Liver (tissue), 9 donors: ENCODE measurements around the gene INTS2. TPM values are rescaled to one million over a fixed set of nuclear protein-coding genes. Genes with fewer than 3 reads are reported as not detected.

Experiments used
- DNase-seq: peaks from one replicate; pipeline ENCODE4 v3.0.0-alpha.2; 2017; ENCODE audit warnings: low spot score
- H3K27ac ChIP-seq, 2 donors: one replicate each; pipeline ENCODE4 v1.7.0; 2013; ENCODE audit warnings: inconsistent platforms in 2 of 2, low read length in 2 of 2, control low read depth in 1 of 2, low read depth in 1 of 2, mild to moderate bottlenecking in 1 of 2
- H3K27me3 ChIP-seq, 4 donors: one replicate each; pipeline versions ENCODE4 v1.6.1 to v1.7.0; 2013; ENCODE audit warnings: low read length in 3 of 4, inconsistent platforms in 1 of 4, mild to moderate bottlenecking in 1 of 4, moderate library complexity in 1 of 4; ENCODE audit not compliant: control insufficient read depth in 4 of 4, insufficient read depth in 4 of 4
- H3K36me3 ChIP-seq, 4 donors: one replicate each; pipeline versions ENCODE4 v1.6.1 to v1.7.0; 2013; ENCODE audit warnings: low read length in 3 of 4, mild to moderate bottlenecking in 3 of 4, low read depth in 1 of 4, moderate library complexity in 1 of 4; ENCODE audit not compliant: control insufficient read depth in 4 of 4, insufficient read depth in 3 of 4
- H3K4me1 ChIP-seq, 4 donors: one replicate each; pipeline versions ENCODE4 v1.6.1 to v1.7.0; 2013; ENCODE audit warnings: low read length in 3 of 4, mild to moderate bottlenecking in 3 of 4, moderate library complexity in 1 of 4; ENCODE audit not compliant: control insufficient read depth in 4 of 4, insufficient read depth in 4 of 4
- H3K4me3 ChIP-seq, 3 donors: one replicate each; pipeline versions ENCODE4 v1.6.1 to v1.7.0; 2013; ENCODE audit warnings: low read length in 3 of 3, control low read depth in 1 of 3, low read depth in 1 of 3, mild to moderate bottlenecking in 1 of 3
- H3K9ac ChIP-seq, 2 donors: one replicate each; pipeline ENCODE4 v1.7.0; 2013; ENCODE audit warnings: low read length in 2 of 2, mild to moderate bottlenecking in 2 of 2, moderate library complexity in 2 of 2, control low read depth in 1 of 2, low read depth in 1 of 2
- H3K9me3 ChIP-seq, 4 donors: one replicate each; pipeline versions ENCODE4 v1.6.1 to v1.7.0; 2013; ENCODE audit warnings: low read length in 3 of 4; ENCODE audit not compliant: control insufficient read depth in 4 of 4
- EGR1 ChIP-seq, 2 donors: IDR thresholded peaks; 2 replicates each; pipeline ENCODE4 v1.6.1; 2016 to 2018; ENCODE audit warnings: antibody characterized with exemption in 2 of 2, low read depth in 2 of 2
- FOXA1 ChIP-seq: IDR thresholded peaks from 2 replicates; pipeline ENCODE4 v1.6.1; 2016; ENCODE audit warnings: antibody characterized with exemption
- FOXA2 ChIP-seq: IDR thresholded peaks from 2 replicates; pipeline ENCODE4 v1.6.1; 2016; ENCODE audit warnings: antibody characterized with exemption
- JUND ChIP-seq, 2 donors: IDR thresholded peaks; 2 replicates each; pipeline ENCODE4 v1.6.1; 2016; ENCODE audit warnings: antibody characterized with exemption in 2 of 2
- NR2F2 ChIP-seq: IDR thresholded peaks from 2 replicates; pipeline ENCODE4 v1.6.1; 2016; ENCODE audit warnings: antibody characterized with exemption
- RAD21 ChIP-seq, 2 donors: IDR thresholded peaks; 2 replicates each; pipeline ENCODE4 v1.6.1; 2016; ENCODE audit warnings: antibody characterized with exemption in 2 of 2, mild to moderate bottlenecking in 2 of 2
- RXRA ChIP-seq, 2 donors: IDR thresholded peaks; 2 replicates each; pipeline ENCODE4 v1.6.1; 2017 to 2018; ENCODE audit warnings: antibody characterized with exemption in 2 of 2, mild to moderate bottlenecking in 1 of 2
- SP1 ChIP-seq: IDR thresholded peaks from 2 replicates; pipeline ENCODE4 v1.6.1; 2018; ENCODE audit warnings: antibody characterized with exemption, mild to moderate bottlenecking
- TAF1 ChIP-seq: conservative IDR thresholded peaks from 2 replicates; pipeline ENCODE4 v1.6.1; 2016; ENCODE audit warnings: antibody characterized with exemption, mild to moderate bottlenecking
- WGBS: extraction: QIAGEN DNeasy Blood & Tissue Kit; methylation state at CpG from one replicate; pipeline ENCODE4 v1.1.7; 2013; 5-methylcytosine and 5-hydroxymethylcytosine counted together
- polyA plus RNA-seq, 2 donors: library from polyadenylated mRNA; stranded (reverse) in 1 of 2; unstranded in 1 of 2; fragments of 200-250 nt in 1 of 2; fragments of >200 nt in 1 of 2; fragmentation: Nextera tagmentation in 1 of 2; extraction: Ambion mirVana in 1 of 2; gene quantifications; one replicate each; pipeline versions ENCODE4 v1.2.1 to v1.2.3, GENCODE V29; 2013 to 2015
- total RNA-seq, 2 donors: library from RNA; depleted of rRNA; stranded (reverse); fragments of >200 nt; gene quantifications; one replicate each; pipeline ENCODE4 v1.2.3, GENCODE V29; 2014
- TF ChIP-seq, protein P1 (sequence below): IDR thresholded peaks from 2 replicates; pipeline ENCODE4 v1.6.1; 2016; ENCODE audit warnings: antibody characterized with exemption, mild to moderate bottlenecking
- TF ChIP-seq, protein P2 (sequence below): fragments of 150-350 bp; IDR thresholded peaks from 2 replicates; pipeline ENCODE4 v1.5.1; 2017; ENCODE audit warnings: improper control_type of control experiment, low read depth, low read length; ENCODE audit not compliant: missing input control
- TF ChIP-seq, protein P3 (sequence below): IDR thresholded peaks from 2 replicates; pipeline ENCODE4 v1.6.1; 2016; ENCODE audit warnings: antibody characterized with exemption
- donor health status: healthy.
- donor health status: healthy.
- donor health status: healthy.
- donor health status: healthy.
- donor health status: healthy.

INTS2 gene
- total and polyA plus RNA-seq, 4 donors, result 1.1 to 9.9 (median 5.7) TPM

DNA sequence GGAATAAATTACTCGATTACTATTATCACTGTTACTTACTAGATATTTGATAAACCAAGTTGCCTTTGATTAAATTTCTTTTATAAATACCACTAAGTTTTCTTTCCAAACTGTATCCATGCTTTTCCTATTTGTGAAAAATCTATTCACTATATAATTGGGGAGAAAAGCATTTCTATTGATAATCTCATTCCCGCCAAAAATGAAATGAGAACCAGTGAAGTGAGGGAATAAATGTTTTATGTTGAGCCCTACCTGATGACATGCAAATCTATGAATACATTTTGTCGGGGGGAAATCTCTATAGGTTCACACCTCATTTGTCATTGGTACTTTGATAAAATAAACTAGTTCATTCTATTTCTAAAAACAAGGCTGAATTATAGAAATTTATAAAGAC lies 80.1 kb downstream of the INTS2 start:
- Histone ChIP-seq H3K27me3 (no peaks in the 10 kb centered on the region), H3K36me3 (no peaks in the 10 kb centered on the region), H3K9ac (no peak overlapping the region), H3K4me3 (no peak overlapping the region), H3K27ac (no peak overlapping the region), H3K9me3 (no peaks in the 10 kb centered on the region), H3K4me1 (no peaks in the 10 kb centered on the region)
- DNase-seq, result no peak
- 97% methylated on average over 3 of the region's 3 CpGs for WGBS
- no peak for TF ChIP-seq FOXA2
- TF ChIP-seq, protein P1, sequence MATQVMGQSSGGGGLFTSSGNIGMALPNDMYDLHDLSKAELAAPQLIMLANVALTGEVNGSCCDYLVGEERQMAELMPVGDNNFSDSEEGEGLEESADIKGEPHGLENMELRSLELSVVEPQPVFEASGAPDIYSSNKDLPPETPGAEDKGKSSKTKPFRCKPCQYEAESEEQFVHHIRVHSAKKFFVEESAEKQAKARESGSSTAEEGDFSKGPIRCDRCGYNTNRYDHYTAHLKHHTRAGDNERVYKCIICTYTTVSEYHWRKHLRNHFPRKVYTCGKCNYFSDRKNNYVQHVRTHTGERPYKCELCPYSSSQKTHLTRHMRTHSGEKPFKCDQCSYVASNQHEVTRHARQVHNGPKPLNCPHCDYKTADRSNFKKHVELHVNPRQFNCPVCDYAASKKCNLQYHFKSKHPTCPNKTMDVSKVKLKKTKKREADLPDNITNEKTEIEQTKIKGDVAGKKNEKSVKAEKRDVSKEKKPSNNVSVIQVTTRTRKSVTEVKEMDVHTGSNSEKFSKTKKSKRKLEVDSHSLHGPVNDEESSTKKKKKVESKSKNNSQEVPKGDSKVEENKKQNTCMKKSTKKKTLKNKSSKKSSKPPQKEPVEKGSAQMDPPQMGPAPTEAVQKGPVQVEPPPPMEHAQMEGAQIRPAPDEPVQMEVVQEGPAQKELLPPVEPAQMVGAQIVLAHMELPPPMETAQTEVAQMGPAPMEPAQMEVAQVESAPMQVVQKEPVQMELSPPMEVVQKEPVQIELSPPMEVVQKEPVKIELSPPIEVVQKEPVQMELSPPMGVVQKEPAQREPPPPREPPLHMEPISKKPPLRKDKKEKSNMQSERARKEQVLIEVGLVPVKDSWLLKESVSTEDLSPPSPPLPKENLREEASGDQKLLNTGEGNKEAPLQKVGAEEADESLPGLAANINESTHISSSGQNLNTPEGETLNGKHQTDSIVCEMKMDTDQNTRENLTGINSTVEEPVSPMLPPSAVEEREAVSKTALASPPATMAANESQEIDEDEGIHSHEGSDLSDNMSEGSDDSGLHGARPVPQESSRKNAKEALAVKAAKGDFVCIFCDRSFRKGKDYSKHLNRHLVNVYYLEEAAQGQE, result no peak
- no peak for TF ChIP-seq RAD21 (IDR thresholded peaks at IDR 0.05)
- TF ChIP-seq TAF1, result no peak
- TF ChIP-seq NR2F2, result no peak
- no peak for TF ChIP-seq EGR1 (IDR thresholded peaks at IDR 0.05; ENCODE audit: low read depth in 2 of 2)
- TF ChIP-seq, protein P2, sequence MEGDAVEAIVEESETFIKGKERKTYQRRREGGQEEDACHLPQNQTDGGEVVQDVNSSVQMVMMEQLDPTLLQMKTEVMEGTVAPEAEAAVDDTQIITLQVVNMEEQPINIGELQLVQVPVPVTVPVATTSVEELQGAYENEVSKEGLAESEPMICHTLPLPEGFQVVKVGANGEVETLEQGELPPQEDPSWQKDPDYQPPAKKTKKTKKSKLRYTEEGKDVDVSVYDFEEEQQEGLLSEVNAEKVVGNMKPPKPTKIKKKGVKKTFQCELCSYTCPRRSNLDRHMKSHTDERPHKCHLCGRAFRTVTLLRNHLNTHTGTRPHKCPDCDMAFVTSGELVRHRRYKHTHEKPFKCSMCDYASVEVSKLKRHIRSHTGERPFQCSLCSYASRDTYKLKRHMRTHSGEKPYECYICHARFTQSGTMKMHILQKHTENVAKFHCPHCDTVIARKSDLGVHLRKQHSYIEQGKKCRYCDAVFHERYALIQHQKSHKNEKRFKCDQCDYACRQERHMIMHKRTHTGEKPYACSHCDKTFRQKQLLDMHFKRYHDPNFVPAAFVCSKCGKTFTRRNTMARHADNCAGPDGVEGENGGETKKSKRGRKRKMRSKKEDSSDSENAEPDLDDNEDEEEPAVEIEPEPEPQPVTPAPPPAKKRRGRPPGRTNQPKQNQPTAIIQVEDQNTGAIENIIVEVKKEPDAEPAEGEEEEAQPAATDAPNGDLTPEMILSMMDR, result no peak
- TF ChIP-seq SP1, result no peak
- no peak for TF ChIP-seq RXRA (IDR thresholded peaks at IDR 0.05)
- TF ChIP-seq FOXA1, result no peak
- TF ChIP-seq, protein P3, sequence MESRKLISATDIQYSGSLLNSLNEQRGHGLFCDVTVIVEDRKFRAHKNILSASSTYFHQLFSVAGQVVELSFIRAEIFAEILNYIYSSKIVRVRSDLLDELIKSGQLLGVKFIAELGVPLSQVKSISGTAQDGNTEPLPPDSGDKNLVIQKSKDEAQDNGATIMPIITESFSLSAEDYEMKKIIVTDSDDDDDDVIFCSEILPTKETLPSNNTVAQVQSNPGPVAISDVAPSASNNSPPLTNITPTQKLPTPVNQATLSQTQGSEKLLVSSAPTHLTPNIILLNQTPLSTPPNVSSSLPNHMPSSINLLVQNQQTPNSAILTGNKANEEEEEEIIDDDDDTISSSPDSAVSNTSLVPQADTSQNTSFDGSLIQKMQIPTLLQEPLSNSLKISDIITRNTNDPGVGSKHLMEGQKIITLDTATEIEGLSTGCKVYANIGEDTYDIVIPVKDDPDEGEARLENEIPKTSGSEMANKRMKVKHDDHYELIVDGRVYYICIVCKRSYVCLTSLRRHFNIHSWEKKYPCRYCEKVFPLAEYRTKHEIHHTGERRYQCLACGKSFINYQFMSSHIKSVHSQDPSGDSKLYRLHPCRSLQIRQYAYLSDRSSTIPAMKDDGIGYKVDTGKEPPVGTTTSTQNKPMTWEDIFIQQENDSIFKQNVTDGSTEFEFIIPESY, result no peak

DNA sequence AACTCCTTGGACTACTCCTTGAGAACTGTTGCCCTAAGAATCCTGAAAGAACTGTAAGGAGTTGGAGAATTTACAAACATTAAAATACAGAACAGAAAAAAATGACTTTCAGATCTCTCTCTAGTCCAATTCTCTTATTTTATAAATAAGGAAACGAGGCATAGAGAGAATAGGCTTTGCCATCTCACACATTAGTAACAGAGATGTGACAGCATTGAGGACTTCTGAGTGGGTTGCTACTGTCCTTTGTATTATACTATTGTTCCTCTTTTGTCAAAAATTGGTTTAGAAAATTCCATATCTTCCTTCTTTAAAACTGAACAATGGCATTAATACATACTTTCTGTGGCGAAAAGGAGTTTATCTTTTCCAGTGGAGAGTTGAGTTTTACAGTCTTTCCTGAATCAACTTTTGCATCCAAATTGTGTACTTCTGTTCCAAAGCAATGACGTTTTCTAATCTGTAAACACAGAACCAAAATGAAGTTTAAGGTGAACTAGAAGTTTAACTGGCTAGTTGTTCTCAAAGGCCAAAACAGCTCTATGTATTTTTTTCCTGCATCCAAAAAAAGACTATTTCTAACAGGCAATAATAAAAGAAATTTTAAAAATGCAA lies 80.9 kb downstream of the INTS2 start:
- Histone ChIP-seq H3K9me3 (no peaks in the 10 kb centered on the region), H3K4me3 (no peak overlapping the region), H3K27me3 (no peaks in the 10 kb centered on the region), H3K36me3 (no peaks in the 10 kb centered on the region), H3K9ac (no peak overlapping the region), H3K4me1 (no peaks in the 10 kb centered on the region), H3K27ac (no peak overlapping the region)
- no peak for TF ChIP-seq JUND (IDR thresholded peaks at IDR 0.05)
- no peak for DNase-seq
- 88% methylated on average over 3 of the region's 3 CpGs for WGBS
